Skeletal muscle cell (primary cell): ENCODE data around the gene MIF4GD.
"Not testable (repeated sequence)": the region's sequence is repeated elsewhere in the genome, so short reads cannot be mapped to it uniquely, and the experiment has no call there.

Source experiments
- DNase-seq: peaks from one replicate; pipeline ENCODE4 v3.0.0-alpha.2; 2010; ENCODE audit warnings: low read depth
- H3K4me3 ChIP-seq: 2 replicates; pipeline ENCODE4 v1.5.1; 2011; ENCODE audit warnings: low read depth, mild to moderate bottlenecking, control low read depth, low read length, moderate library complexity

Gene MIF4GD

DNA sequence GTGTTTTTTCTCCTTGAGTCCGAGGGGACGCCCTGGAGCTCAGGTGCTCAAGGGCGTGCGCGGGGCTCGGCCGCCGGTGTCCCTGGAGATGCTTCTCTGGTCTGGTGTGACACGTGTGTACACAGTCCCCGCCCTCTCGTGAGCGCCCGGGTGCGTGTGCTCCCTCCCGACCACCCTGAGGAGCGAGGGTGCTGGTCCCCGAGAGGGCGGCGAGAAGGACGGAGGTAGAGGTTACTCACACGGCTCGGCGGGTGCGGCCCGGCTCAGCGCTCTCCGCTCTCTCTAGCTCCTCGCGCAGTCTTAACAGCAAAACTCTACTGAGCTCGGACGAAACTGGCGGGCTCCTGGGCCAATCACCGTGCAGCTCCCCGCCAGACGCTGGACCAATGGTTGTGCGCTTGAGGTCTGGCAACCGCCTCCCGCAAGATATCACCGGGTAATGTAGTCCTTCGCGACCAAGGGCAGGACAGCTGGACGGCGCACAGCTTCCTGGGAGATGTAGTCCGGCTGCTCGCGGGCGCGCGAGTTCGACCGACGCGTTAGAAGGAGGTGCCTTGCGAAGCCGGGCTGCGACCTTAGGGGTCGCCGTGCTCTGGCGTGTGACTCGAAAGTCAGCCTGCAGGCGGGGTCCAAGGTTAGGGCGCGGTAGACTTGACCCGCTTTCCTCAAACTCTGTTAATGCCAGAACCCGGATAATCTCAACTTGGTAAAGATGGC lies 18.2 kb upstream of the MIF4GD start, which contains the start of gene SLC25A19:
SLC25A19 (minus strand) TSS at position 319 of the 717 bp plus-strand sequence. CDS start 2,669 bp downstream, outside the sequence.
- H3K4me3 ChIP-seq: peak within 1 kb of the TSS; percentile 91

DNA sequence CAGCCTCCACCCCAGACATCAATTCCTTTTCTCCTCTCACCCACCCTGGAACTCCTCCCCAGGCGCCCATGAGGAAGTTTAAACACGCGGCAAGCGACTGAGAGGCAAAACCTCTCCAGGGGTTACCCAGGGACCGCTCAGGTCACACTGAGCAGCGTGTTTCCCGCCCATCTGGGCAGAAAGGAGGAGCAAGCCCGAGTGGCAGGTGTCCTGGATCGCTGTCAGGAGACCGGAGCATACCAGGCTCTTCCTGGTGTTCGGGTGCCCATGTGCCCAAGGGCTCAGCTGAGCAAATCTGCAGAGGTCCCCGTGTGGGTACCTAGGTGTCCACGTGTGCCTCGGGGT lies 17.7 kb upstream of the MIF4GD start:
- H3K4me3 ChIP-seq: peak overlapping the region; percentile 91
- DNase-seq: no peak

More for the DNA sequence above, 18.2 kb upstream of the MIF4GD start, which contains the start of gene SLC25A19:
- peak; percentile 95 for DNase-seq

DNA sequence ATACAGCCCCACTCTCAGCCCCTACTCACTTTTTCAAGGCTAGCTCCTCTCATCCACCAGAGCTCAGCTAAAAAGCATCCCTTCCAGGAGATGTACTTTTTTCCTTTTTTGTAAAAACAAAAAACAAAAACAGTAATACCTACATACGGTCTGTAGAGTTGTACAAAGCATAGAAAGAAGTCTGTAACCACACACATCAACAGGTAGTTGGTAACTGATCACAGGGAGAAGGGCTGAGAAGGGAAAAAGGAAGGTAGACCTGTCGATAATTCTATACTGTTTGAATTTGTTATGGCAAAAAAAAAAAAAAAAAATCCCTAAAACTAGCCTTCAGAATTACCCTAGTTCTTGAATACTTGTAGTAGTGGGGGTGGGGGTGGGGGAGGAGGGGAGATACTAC lies 17.3 kb upstream of the MIF4GD start:
- H3K4me3 ChIP-seq: peak overlapping the region; percentile 91
- DNase-seq: no peak

DNA sequence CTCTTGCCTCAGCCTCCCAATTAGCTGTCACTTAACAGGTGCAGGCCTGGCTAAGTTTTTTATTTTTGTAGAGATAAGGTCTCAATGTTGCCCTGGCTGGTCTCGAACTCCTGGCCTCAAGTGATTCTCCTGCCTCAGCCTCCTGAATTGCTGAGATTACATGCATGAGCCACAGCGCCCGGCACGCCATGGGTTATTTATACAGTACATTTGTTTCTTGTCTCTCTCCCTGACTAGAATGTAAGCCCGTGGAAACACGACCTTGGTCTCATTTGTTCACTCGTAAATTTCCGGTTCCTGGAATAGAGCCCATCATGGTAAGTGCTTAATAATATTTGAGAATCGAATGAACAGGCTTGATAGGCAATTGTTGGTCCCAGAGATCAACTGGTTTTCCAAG lies 16.2 kb upstream of the MIF4GD start:
- DNase-seq: no peak
- H3K4me3 ChIP-seq: no peak overlapping the region

DNA sequence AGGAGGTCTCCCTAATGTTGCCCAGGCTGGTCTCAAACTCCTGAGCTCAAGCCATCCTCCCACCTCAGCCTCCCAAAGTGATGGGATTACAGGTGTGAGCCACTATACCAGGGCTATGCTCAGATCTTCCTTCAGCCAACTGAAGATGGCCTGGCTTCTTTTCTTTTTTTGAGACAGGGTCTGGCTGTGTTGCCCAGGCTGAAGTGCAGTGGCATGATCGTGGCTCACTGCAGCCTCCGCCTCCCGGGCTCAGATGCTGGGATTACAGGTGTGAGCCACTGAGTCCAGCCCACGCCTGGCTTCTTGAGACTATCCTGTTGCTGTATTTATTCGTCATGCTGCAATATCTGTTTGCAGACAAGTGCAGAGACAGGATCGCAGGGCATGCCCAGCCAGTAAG lies 14.1 kb upstream of the MIF4GD start:
- no peak for DNase-seq
- H3K4me3 ChIP-seq: no peak overlapping the region

DNA sequence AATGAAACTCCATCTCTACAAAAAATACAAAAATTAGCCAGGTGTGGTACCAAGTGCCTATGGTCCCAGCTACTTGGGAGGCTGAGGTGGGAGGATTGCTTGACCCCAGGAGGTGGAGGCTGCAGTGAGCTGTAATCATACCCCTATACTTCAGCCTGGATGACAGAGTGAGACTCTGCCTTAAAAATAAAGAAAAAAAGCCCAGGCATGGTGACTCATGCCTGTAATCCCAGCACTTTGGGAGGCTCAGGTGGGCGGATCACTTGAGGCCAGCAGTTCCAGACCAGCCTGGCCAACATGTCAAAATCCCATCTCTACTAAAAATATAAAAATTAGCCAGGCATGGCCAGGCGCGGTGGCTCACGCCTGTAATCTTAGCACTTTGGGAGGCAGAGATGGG lies 9.2 kb upstream of the MIF4GD start:
- H3K4me3 ChIP-seq, DNase-seq: not testable (repeated sequence)

DNA sequence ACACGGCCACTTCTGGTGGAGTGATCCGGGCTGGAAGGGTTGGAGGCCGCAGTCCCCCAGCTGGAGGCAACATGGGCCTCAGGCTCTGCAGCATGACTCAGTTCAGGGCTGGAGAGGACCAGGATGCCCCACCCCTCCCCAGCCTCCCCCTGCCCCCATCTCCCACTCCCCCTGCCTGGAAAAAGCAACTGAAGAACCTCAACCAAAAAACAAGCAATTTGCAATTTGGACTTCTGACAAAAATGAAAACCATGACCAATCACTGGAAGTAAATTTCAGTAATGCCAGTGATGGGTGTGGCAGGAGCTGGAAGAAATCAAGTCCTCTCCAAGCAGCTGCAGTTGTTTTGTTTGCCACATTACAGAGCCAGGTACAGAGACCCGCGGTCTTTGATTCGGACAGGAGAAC lies 6.6 kb upstream of the MIF4GD start:
- H3K4me3 ChIP-seq: no peak overlapping the region
- no peak for DNase-seq

DNA sequence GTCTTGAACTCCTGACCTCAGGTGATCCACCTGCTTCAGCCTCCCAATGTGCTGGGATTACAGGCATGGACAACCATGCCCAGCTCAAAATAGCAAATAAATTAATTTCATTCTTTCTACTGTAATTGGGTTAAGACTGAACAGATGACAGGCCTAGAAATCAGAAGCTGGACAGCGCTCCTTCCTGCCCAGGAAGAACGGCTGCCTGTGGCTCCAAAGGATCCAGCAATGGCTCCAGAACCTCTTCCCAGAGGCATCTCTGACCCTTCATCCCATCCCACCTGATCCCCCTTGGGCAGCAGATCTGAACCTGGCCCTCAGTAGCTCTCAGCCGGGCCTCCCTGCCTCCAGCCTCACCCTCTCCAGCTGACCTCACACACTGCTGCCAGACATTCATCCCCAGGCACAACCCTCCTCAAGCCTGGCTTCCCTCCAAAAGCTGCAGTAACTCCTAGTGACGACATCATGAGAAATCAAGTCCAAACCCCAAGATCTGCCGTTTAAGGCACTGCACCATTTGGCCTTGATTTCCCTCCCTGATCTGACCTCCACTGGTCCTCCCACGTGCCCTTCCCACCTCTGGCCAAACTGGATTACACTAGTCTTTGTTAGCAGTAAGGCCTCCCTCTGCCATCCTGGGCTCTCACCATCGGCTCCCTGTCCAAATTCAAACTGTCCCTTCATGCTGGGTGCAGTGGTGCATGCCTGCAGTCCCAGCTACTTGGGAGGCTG lies 3.1 kb upstream of the MIF4GD start:
- H3K4me3 ChIP-seq: no peak overlapping the region
- DNase-seq: peak; percentile 31

DNA sequence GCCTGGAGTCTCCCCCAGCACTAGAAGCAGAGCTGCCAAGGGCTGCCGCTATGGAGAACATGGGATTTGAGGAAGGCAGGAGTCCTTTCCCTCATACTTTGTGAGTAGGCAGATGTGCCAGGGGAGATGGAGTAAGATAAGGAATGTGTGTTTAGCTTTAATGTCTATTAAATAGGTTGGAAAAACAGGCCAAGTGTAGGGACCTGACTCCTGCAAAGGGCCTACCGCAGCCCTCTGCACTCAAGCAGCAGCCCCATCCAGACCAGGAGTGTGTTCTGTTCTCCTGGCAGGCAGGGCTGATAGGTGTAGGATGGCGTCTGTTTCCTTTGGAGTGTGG lies 1.8 kb upstream of the MIF4GD start:
- H3K4me3 ChIP-seq: no peak overlapping the region
- DNase-seq: no peak

DNA sequence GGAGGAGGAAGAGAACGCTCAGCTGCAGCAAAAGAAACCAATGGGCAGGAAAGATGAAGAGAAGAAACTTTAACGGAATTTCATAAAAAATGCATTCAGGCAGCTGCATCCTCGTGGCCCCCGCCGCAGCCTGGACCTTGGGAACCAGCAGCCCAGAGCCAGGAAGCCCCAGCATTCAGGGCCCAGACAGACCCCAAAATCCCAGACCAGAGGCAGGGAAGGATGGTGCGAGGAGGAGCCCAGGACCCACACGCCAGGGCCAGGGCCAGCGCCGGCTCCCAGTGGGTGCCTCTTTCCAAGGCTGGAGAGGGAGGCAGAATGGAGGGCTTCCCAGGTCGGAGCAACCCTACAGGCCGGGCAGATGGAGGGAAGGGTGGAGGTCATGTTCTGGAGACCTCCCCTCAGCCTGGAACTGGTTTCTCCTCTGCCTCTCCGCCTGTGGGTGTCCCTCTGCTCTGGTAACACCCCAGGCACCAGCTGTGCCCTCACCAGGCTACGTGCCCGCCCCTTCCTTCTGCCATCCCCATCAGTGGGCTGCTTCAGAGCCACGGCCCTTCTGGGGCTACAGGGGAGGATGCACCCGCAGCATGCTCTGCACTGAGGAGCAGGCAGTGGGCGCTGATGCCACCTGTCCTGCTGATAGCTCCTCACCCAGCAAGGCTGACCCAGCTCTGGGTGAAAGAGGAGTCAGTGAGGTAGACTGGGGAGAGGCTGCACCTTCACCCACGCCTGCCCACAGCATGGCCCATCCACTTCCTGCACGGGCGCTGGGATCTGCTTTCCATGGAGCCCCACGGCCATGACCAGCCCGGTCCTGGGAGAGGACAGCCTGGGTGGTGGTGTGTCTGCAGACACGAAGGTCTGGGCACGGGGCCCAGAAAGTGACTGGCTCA lies 1.2 kb upstream of the MIF4GD start:
- DNase-seq: no peak

DNA sequence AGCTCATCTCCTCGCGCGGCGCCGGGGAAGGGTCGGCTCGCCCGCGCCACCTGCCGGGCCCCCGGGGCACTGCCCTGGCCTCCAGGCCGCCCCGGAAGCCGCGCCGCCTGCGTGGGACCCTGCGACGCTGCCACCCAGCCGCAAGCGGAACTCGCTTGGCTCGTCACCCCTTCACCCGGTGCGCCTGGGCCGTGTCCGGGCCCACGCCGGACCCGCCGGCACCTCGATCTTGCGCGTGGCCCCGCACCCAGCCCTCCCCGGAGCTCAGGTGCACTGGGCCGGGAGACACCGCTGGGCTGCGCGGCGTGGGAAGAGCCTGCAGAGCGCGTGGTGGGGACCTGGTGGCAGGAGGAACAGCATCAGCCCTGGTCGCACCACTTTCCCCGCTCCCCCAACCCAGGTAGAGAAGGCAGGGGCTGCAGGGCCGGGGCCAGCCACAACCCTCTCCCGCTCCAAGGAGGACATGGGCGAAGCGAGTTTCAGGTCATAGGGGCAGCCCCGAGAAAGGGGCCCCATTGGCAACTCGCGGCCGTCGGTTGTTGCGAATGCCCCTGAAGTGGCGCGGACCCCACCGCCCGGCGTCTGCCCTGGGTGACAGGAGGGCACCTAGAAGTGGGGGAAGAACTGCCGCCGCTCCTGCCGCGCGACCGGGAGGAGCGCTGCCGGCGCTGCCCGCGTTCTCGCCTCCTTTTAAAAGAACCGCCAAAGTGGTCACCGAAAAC lies 363 bp upstream of the MIF4GD start:
- DNase-seq: no peak
- peak overlapping the region; percentile 81 for H3K4me3 ChIP-seq

More for the DNA sequence above, 1.2 kb upstream of the MIF4GD start:
- H3K4me3 ChIP-seq: peak overlapping the region; percentile 81

DNA sequence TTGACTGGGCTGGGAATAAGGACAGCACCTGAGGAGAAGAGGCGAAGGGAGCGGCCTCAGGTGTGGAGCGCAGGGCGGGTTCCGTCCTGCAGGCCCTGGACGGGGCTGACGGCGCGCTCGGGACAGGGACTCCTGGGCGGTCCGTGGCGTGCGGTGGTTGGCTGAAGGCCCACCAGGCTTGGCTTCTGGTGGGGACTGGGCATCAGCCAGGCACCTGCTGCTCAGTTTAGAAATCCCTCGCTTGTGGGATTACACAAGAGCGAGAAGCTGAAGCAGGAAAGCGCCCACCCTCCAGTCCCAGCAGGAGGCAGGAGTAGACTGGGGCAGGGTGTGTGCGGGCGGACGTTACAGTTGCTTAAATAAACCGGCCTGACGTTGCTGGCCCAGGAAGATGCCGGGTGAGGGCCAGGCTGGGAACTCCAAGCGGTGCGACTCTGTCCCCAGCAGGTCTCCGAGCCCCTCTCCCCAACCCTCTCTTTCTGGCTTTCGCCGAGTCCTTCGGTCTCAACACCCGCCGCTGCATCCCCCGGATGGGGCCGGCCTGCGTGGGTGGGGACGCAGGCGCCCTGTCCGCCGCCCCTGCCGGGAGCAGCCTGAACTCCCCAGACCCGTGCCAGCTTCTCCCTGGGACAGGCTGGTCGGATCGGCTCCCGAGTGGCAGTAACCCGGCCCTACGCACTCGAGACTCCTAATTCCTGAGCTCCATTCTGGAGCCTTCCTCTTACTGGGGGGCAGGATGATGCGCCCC lies 639 bp downstream of the MIF4GD start:
- DNase-seq: peak; percentile 43
- peak overlapping the region; percentile 73 for H3K4me3 ChIP-seq

DNA sequence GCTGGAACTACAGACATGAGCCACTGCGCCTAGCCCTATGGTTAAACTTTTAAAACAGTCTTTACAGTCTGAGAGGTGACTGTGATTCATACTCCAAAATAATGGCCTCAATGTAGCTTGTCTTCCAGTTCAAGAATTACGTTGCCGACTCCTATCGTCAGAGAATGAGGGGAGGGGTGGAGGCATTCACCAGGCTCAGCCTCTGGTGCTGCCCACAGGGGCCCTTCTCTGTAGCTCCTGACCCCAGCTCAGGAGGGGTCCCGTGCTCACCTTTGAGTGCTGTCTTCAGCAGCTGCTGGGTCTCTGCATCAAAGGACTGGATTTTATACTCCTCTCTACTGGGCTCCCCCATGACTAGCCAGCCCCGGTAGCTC lies 1.2 kb downstream of the MIF4GD start:
- DNase-seq: no peak
- H3K4me3 ChIP-seq: peak overlapping the region; percentile 73

DNA sequence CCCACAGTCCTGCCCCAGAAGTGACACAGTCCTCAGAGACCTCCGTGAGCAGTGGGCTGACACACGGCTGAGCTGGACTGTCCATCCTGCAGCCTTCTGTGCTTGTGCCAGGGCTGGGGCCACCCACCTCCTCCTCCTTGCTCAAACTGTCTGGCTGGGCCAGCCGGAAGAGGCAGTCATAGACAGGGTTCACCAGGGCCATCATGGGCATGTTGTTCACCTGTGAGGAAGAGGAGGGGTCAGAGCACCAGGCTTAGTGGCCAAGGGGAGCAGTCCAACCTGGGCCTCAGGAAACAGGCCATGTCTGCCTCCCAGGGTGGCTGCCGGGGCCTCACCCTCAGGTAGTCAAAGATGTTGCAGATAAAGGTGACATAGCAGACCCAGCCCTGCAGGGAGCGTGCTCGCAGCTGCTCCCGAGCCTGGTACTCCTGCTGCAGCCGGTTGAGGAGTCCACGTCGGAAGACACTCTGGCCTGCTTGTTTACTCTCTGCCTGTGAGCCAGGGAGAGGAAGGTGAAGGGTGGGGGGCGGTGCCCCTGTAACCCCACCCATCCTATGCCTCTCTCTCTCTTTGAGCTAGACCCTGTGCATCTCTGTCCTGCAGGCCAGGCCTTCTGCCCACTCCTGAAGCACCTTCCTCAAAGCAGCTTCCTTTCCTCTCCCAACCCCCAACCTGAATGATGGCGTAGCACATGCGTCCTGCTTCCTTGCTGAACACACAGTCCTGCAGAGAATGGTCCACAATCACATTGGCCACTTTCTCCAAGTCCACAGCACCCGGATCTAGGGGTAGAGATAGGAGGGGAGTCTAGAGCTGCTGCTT lies 3.4 kb downstream of the MIF4GD start:
- DNase-seq: no peak

DNA sequence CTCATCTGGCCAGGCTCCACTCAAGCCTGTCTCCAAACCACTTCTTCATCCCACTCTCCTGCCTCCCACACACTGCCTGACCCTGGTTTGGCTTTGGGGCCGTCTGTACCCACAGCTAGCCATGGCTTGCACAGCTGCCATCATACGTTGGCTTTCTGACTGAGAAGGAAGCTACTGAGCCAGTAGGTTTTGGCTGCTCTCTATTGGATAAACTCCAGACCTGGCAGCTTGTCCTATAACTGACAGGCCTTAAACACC lies 3.9 kb downstream of the MIF4GD start:
- H3K4me3 ChIP-seq: no peak overlapping the region
- no peak for DNase-seq

More for the DNA sequence above, 3.4 kb downstream of the MIF4GD start:
- H3K4me3 ChIP-seq: no peak overlapping the region

DNA sequence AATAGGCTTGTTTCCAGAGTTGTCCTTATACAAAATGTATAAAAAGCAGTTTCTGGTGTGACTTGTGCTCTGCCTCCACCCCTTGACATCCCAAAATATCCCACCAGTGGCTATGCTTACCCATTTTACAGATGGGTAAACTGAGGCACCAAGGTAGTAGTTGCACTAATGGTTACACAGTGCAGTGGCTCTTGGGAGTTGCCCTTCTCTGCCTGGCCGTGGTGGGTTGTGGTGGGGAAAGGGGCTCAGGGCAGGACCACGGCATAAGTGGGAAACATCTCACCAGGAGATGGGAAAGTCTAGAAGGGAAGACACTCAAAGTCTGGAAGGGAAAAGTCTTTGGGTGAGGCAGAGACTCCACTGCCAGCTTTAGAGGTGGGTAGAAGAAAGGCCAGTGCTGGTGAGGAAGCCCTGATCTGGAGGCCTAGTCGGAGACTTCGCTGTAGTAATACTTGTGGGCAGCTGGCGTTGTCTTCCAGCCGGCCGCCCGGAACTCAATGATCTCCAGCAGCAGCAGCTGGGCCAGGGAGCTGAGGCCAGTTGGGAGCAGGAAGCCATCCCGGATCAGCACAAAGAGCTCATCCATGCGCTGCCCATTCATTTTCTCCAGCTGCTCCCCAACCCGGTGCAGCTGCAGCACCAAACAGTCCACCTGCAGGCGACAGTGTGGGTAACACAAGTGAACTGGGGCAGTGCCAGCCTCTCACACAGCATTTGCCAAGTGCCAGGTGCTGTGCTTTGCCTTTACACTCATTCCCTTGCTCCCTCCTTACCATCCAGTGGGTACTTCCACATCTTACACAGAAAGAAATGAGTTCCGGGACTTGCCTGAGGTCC lies 4.5 kb downstream of the MIF4GD start:
- no peak overlapping the region for H3K4me3 ChIP-seq
- no peak for DNase-seq

DNA sequence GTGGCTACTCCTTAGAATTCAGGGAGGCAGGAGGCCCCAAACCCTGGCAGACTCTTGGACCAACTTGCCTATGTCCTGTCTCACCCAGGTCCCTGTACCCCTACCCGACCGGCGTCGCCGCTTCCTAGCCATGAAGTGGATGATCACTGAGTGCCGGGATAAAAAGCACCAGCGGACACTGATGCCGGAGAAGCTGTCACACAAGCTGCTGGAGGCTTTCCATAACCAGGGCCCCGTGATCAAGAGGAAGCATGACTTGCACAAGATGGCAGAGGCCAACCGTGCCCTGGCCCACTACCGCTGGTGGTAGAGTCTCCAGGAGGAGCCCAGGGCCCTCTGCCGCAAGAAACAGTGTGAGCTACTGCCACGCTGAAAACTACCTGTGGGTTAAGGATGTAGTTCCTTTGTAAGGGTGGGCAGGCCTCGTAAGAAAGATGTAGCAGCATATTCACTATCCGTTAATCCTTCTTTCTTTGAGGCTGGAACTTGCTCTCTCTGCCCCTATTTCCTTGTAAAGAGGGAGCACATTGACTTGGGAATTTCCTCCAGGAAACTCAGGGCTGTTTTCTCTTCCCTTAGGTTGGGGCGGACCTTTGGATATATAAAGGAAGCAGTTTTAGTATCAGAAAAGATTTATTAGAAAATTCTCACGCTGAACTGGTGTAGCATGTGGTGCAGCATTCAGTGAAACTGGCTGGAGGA lies 5.3 kb downstream of the MIF4GD start:
- DNase-seq: no peak
- no peak overlapping the region for H3K4me3 ChIP-seq
